Neural crest cell (in vitro differentiated cells): ENCODE measurements around the gene ANKRD60. TPM values are rescaled to one million over a fixed set of nuclear protein-coding genes. Genes with fewer than 3 reads are reported as not detected.

Experiments used
- DNase-seq: peaks from one replicate; pipeline ENCODE4 v3.0.0; 2021; ENCODE audit warnings: low read depth, mixed read lengths, low spot score
- H3K27ac Mint-ChIP-seq: one replicate; pipeline ENCODE4 v1.8.0; 2021; ENCODE audit warnings: mild to moderate bottlenecking, mixed read lengths; ENCODE audit not compliant: unreplicated experiment
- H3K27me3 Mint-ChIP-seq: 2 replicates; pipeline ENCODE4 v1.8.0; 2021; ENCODE audit warnings: low read depth, mild to moderate bottlenecking, mixed read lengths
- H3K36me3 Mint-ChIP-seq: 2 replicates; pipeline ENCODE4 v1.8.0; 2021; ENCODE audit warnings: low read depth, mild to moderate bottlenecking, mixed read lengths
- H3K4me1 Mint-ChIP-seq: 2 replicates; pipeline ENCODE4 v1.8.0; 2021; ENCODE audit warnings: mixed read lengths
- H3K4me3 Mint-ChIP-seq: one replicate; pipeline ENCODE4 v1.8.0; 2021; ENCODE audit warnings: mild to moderate bottlenecking, mixed read lengths
- H3K9me3 Mint-ChIP-seq: 2 replicates; pipeline ENCODE4 v1.8.0; 2021; ENCODE audit warnings: mixed read lengths
- CTCF ChIP-seq: fragments of 200-600 bp; sonication (generic); conservative IDR thresholded peaks from 2 replicates; pipeline ENCODE4 v1.5.0; 2021; ENCODE audit warnings: antibody characterized with exemption, mild to moderate bottlenecking
- total RNA-seq: library from RNA; stranded (reverse); gene quantifications from 2 replicates; pipeline ENCODE4 v1.2.1, GENCODE V29; 2021

Gene ANKRD60
- total RNA-seq, 1 donor from 2014 or later = not detected

GRCh38 chr20:58238490-58238889, 10.0 kb upstream of the ANKRD60 start:
- peaks cover 11% of the 10 kb centered on the region for H3K4me1 Mint-ChIP-seq
- H3K4me3 Mint-ChIP-seq = no peak overlapping the region
- TF ChIP-seq CTCF = no peak
- H3K27me3 Mint-ChIP-seq = peaks cover 32% of the 10 kb centered on the region
- no peak for DNase-seq
- peaks cover 5% of the 10 kb centered on the region for H3K36me3 Mint-ChIP-seq
- no peaks in the 10 kb centered on the region for H3K9me3 Mint-ChIP-seq
- H3K27ac Mint-ChIP-seq = peak overlapping the region; percentile 59

- TF ChIP-seq CTCF = no peak
- H3K27ac Mint-ChIP-seq = no peak overlapping the region
- peaks cover 11% of the 10 kb centered on the region for H3K4me1 Mint-ChIP-seq
- H3K36me3 Mint-ChIP-seq = peaks cover 2% of the 10 kb centered on the region
- DNase-seq = no peak
- H3K27me3 Mint-ChIP-seq = peaks cover 36% of the 10 kb centered on the region
- H3K9me3 Mint-ChIP-seq = no peaks in the 10 kb centered on the region
- no peak overlapping the region for H3K4me3 Mint-ChIP-seq
These were observed 9.1 kb upstream of the ANKRD60 start for GRCh38 chr20:58237318-58238132.

- H3K27me3 Mint-ChIP-seq = peaks cover 41% of the 10 kb centered on the region
- H3K4me3 Mint-ChIP-seq = peak overlapping the region; percentile 29
- no peak overlapping the region for H3K27ac Mint-ChIP-seq
- H3K4me1 Mint-ChIP-seq = peaks cover 11% of the 10 kb centered on the region
- no peaks in the 10 kb centered on the region for H3K9me3 Mint-ChIP-seq
- H3K36me3 Mint-ChIP-seq = peaks cover 2% of the 10 kb centered on the region
- peak; percentile 97 for TF ChIP-seq CTCF
- DNase-seq = peak; percentile 92
These were observed 8.3 kb upstream of the ANKRD60 start for GRCh38 chr20:58236612-58237317.

- TF ChIP-seq CTCF = no peak
- no peak for DNase-seq
- peaks cover 2% of the 10 kb centered on the region for H3K36me3 Mint-ChIP-seq
- H3K4me1 Mint-ChIP-seq = peaks cover 11% of the 10 kb centered on the region
- peaks cover 58% of the 10 kb centered on the region for H3K27me3 Mint-ChIP-seq
- H3K27ac Mint-ChIP-seq = no peak overlapping the region
- H3K4me3 Mint-ChIP-seq = no peak overlapping the region
- no peaks in the 10 kb centered on the region for H3K9me3 Mint-ChIP-seq
These were observed 6.6 kb upstream of the ANKRD60 start for GRCh38 chr20:58235010-58235409.

GRCh38 chr20:58233881-58234528, 5.6 kb upstream of the ANKRD60 start:
- DNase-seq = peak; percentile 77
- H3K4me3 Mint-ChIP-seq = no peak overlapping the region

More at GRCh38 chr20:58233881-58234528, 5.6 kb upstream of the ANKRD60 start:
- TF ChIP-seq CTCF = peak; percentile 71
- Mint-ChIP-seq H3K27ac (no peak overlapping the region), H3K9me3 (no peaks in the 10 kb centered on the region), H3K36me3 (peaks cover 2% of the 10 kb centered on the region), H3K27me3 (peaks cover 68% of the 10 kb centered on the region), H3K4me1 (peaks cover 16% of the 10 kb centered on the region)
